Fibroblast of lung (primary cell): ENCODE results near the gene SLC9A1.

Source experiments
- EZH2 ChIP-seq: IDR thresholded peaks from 2 replicates; pipeline ENCODE4 v1.5.1; 2012; ENCODE audit warnings: low read length, control low read depth, mild to moderate bottlenecking; ENCODE audit errors: missing control alignments
- TF ChIP-seq, protein P1 (sequence below), 2 donors: IDR thresholded peaks in 1 of 2; conservative IDR thresholded peaks in 1 of 2; 1 replicate in 1 of 2; 2 replicates in 1 of 2; pipeline ENCODE4 v1.5.1; 2011 to 2012; ENCODE audit warnings: low read length in 2 of 2, control low read depth in 1 of 2, inconsistent platforms in 1 of 2, low read depth in 1 of 2, mild to moderate bottlenecking in 1 of 2

DNA sequence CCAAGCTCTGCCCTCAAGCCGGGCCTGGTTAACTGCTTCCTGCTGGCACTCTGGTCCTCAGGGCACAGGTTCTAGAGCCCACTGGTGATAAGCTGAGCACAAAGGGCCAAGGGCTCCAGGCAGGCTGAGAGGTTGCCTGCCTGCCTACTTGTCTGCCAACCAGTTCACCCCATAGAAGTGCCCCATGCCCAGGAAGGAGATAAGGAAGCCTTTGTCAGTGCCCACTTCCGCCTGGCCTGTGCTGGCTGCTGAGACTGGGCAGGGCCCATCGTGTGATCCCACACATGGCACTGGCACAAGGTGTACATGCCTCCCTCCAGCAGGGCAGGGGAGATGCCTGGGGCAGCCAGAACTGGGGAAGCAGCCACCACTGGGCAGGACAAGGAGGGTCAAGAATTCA is 24.1 kb downstream of the SLC9A1 start:
- TF ChIP-seq, protein P1, sequence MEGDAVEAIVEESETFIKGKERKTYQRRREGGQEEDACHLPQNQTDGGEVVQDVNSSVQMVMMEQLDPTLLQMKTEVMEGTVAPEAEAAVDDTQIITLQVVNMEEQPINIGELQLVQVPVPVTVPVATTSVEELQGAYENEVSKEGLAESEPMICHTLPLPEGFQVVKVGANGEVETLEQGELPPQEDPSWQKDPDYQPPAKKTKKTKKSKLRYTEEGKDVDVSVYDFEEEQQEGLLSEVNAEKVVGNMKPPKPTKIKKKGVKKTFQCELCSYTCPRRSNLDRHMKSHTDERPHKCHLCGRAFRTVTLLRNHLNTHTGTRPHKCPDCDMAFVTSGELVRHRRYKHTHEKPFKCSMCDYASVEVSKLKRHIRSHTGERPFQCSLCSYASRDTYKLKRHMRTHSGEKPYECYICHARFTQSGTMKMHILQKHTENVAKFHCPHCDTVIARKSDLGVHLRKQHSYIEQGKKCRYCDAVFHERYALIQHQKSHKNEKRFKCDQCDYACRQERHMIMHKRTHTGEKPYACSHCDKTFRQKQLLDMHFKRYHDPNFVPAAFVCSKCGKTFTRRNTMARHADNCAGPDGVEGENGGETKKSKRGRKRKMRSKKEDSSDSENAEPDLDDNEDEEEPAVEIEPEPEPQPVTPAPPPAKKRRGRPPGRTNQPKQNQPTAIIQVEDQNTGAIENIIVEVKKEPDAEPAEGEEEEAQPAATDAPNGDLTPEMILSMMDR (conservative IDR thresholded peaks at IDR 0.05 in 1 of 2, IDR thresholded peaks at IDR 0.05 in 1 of 2; ENCODE audit: low read depth in 1 of 2, low read length in 2 of 2), result no peak
- no peak for TF ChIP-seq EZH2
